Omental fat pad (tissue), 4 donors: ENCODE measurements around the gene CCN5. TPM values are rescaled to one million over a fixed set of nuclear protein-coding genes. Genes with fewer than 3 reads are reported as not detected.
A peak's percentile ranks its signal among the peaks of the same experiment; 100 is the strongest.

Experiments used
- ATAC-seq: fragments of 150-250 bp; one replicate; pipeline ENCODE4 v1.9.1; 2016; ENCODE audit warnings: mild to moderate bottlenecking, moderate library complexity; ENCODE audit not compliant: low FRiP score
- DNase-seq: peaks from one replicate; pipeline ENCODE4 v3.0.0-alpha.2; 2019; ENCODE audit warnings: low spot score
- total RNA-seq, 4 donors: library from RNA; depleted of rRNA; stranded (reverse); fragments of >200 nt; gene quantifications; one replicate each; pipeline ENCODE4 v1.1.0, GENCODE V29; 2016
- TF ChIP-seq, protein P1 (sequence below), 3 donors: fragments of 450-650 bp; IDR thresholded peaks; one replicate each; pipeline ENCODE4 v1.5.1; 2016 to 2017; ENCODE audit warnings: antibody characterized with exemption in 3 of 3, mild to moderate bottlenecking in 3 of 3, moderate library complexity in 2 of 3

Gene CCN5
- total RNA-seq, 4 donors from 2014 or later = 25.9 to 81.7 (median 61.3) TPM

DNA sequence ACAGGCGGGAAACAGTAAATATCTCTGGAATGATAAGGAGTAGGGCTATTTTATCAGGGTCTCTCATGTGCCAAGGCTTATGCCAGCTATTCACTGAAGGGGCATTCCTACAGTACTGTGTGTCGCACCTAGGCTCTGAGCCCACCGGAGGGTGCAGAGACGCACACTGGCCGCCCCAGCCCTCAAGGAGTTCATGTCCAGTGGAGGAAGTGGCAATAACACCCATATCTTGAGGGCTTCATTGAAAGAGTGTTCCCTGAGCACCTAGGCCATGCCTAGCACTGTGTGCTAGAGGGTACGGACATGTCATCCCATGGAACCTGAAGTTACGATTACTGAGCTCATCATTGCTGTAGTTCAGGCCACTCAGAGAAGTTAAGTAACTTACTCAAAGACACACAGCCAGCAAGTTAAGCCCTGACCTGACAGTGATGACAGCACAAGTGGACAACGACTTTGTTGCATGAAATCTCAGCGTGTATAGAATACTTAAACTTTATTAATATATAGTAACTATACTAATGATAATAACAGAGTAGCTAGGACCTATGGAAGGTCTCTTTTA, 8.7 kb downstream of the CCN5 start:
- ATAC-seq (no peak), DNase-seq (no peak)
- TF ChIP-seq, protein P1, sequence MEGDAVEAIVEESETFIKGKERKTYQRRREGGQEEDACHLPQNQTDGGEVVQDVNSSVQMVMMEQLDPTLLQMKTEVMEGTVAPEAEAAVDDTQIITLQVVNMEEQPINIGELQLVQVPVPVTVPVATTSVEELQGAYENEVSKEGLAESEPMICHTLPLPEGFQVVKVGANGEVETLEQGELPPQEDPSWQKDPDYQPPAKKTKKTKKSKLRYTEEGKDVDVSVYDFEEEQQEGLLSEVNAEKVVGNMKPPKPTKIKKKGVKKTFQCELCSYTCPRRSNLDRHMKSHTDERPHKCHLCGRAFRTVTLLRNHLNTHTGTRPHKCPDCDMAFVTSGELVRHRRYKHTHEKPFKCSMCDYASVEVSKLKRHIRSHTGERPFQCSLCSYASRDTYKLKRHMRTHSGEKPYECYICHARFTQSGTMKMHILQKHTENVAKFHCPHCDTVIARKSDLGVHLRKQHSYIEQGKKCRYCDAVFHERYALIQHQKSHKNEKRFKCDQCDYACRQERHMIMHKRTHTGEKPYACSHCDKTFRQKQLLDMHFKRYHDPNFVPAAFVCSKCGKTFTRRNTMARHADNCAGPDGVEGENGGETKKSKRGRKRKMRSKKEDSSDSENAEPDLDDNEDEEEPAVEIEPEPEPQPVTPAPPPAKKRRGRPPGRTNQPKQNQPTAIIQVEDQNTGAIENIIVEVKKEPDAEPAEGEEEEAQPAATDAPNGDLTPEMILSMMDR (IDR thresholded peaks at IDR 0.05) = no peak

DNA sequence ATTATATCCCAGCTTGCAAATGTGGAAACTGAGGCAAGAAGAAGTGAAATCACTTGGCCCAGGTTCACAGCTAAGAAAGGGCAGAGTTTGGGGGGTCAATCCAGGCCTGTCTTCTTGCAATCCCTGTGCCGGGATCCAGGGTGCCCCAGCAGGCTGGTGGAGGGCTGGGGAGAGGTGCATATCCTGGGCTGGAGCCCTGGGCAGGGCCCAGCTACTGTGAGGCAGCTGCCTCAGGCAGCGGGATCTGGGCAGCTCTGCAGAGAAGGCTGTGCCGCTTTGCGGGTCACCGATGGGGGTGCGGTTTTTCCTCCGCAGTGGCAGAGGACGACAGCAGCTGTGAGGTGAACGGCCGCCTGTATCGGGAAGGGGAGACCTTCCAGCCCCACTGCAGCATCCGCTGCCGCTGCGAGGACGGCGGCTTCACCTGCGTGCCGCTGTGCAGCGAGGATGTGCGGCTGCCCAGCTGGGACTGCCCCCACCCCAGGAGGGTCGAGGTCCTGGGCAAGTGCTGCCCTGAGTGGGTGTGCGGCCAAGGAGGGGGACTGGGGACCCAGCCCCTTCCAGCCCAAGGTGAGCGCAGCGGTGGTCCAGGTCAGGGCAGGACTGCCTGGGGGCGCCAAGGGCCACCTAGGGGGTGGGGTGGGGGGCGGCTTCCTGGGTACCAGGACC, 9.4 kb downstream of the CCN5 start:
- DNase-seq = no peak
- TF ChIP-seq, protein P1 (IDR thresholded peaks at IDR 0.05) = no peak

DNA sequence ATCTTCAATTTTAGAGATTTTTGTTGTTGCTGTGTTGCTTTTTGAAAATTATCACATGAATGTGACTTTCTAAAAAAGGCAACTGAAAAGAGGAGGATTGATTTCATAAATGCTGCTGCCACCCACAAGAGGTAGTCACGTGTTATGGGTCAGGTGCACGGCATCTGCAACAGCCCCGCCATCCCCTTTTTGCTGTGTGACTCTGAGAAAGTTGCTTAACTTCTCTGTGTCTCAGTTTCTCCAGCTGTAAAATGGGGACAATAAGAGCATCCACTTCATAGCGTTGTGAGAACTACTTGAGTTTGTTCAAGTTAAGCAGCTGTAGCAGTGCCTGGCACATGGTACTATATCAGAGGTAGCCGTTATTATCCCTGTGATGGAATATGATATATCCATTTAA, 10.7 kb downstream of the CCN5 start:
- DNase-seq = no peak
- no peak for ATAC-seq
- TF ChIP-seq, protein P1 (IDR thresholded peaks at IDR 0.05) = no peak

More for the DNA sequence above, 9.4 kb downstream of the CCN5 start:
- ATAC-seq = no peak

DNA sequence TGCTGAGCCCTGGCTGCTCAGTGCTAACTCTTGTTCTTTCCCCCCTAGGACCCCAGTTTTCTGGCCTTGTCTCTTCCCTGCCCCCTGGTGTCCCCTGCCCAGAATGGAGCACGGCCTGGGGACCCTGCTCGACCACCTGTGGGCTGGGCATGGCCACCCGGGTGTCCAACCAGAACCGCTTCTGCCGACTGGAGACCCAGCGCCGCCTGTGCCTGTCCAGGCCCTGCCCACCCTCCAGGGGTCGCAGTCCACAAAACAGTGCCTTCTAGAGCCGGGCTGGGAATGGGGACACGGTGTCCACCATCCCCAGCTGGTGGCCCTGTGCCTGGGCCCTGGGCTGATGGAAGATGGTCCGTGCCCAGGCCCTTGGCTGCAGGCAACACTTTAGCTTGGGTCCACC, 11.9 kb downstream of the CCN5 start:
- ATAC-seq (no peak), DNase-seq (no peak)
- TF ChIP-seq, protein P1 (IDR thresholded peaks at IDR 0.05) = no peak

DNA sequence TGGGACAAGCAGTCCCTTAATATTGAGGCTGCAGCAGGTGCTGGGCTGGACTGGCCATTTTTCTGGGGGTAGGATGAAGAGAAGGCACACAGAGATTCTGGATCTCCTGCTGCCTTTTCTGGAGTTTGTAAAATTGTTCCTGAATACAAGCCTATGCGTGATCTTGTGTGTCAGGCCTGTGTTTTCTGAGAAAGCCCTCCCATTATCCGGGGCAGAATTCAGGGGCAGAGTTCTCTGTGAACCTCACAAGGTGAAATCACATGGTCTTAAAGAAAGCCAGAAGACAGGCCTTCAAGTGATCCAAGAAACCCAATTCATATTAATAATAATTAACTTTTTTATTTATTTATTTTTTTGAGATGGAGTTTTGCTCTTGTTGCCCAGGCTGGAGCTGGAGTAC, 12.5 kb downstream of the CCN5 start:
- ATAC-seq = no peak
- TF ChIP-seq, protein P1 (IDR thresholded peaks at IDR 0.05) = no peak
- DNase-seq = no peak

DNA sequence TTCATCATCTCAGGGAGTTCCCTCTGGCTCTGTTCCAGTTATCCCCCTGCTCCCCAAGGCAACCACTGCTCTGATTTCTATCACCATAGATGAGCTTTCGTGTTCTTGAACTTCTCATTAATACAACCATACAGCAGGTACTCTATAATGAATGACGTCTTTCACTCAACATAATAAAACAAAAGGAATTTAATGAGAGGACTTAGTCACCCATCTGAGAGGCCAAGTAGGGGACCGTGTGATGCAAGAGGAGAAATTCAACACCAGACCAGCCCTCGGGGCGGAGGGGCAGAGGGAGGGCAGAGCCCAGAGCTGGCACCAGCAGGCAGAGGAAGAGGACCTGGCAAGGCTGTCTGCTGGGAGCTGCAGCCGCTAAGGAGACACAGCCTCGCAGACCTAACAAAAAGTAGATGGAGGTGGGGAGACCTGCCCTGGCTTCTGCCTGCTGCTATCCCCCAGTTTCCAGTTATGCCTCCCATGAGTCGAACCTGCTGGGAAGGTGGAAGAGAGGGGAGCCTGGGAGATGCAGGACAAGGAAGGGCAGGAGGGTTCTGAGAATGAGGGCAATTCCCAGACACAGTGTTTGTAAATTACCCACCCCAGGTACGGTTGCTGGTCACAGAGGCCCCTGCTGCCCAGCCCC, 13.8 kb downstream of the CCN5 start:
- DNase-seq (no peak), ATAC-seq (peak; percentile 51)
- TF ChIP-seq, protein P1 (IDR thresholded peaks at IDR 0.05) = no peak
